Muscle layer of duodenum (tissue), 2 donors: ENCODE measurements around the gene DOCK1.
"Not testable (repeated sequence)": the region's sequence is repeated elsewhere in the genome, so short reads cannot be mapped to it uniquely, and the experiment has no call there.

Source experiments
- H3K27ac ChIP-seq: one replicate; pipeline ENCODE4 v1.7.0; 2013; ENCODE audit warnings: mild to moderate bottlenecking, low read length
- H3K27me3 ChIP-seq: one replicate; pipeline ENCODE4 v1.7.0; 2013; ENCODE audit warnings: low read depth, mild to moderate bottlenecking, control low read depth, low read length
- H3K36me3 ChIP-seq, 2 donors: one replicate each; pipeline ENCODE4 v1.7.0; 2013; ENCODE audit warnings: low read length in 2 of 2, control low read depth in 1 of 2, mild to moderate bottlenecking in 1 of 2; ENCODE audit not compliant: insufficient read depth in 2 of 2, control insufficient read depth in 1 of 2
- H3K4me1 ChIP-seq, 2 donors: one replicate each; pipeline ENCODE4 v1.7.0; 2013; ENCODE audit warnings: low read length in 2 of 2, mild to moderate bottlenecking in 2 of 2, control low read depth in 1 of 2, moderate library complexity in 1 of 2; ENCODE audit not compliant: insufficient read depth in 2 of 2, control insufficient read depth in 1 of 2
- H3K4me3 ChIP-seq, 2 donors: one replicate each; pipeline ENCODE4 v1.7.0; 2013; ENCODE audit warnings: low read length in 2 of 2, low read depth in 1 of 2, mild to moderate bottlenecking in 1 of 2
- H3K9me3 ChIP-seq, 2 donors: one replicate each; pipeline ENCODE4 v1.7.0; 2013; ENCODE audit warnings: low read length in 2 of 2, control low read depth in 1 of 2, mild to moderate bottlenecking in 1 of 2; ENCODE audit not compliant: control insufficient read depth in 1 of 2
- donor health status: healthy.

DOCK1 gene

GRCh38 chr10:126928274-126928673 is 23.0 kb downstream of the DOCK1 start:
- no peak overlapping the region for H3K27ac ChIP-seq
- no peaks in the 10 kb centered on the region for H3K27me3 ChIP-seq
- H3K9me3 ChIP-seq, result no peaks in the 10 kb centered on the region
- peaks cover 14 to 26% of the 10 kb centered on the region in 2 donors for H3K4me1 ChIP-seq
- peaks cover 0 to 20% of the 10 kb centered on the region in 2 donors for H3K36me3 ChIP-seq
- H3K4me3 ChIP-seq, result no peak overlapping the region

DNA sequence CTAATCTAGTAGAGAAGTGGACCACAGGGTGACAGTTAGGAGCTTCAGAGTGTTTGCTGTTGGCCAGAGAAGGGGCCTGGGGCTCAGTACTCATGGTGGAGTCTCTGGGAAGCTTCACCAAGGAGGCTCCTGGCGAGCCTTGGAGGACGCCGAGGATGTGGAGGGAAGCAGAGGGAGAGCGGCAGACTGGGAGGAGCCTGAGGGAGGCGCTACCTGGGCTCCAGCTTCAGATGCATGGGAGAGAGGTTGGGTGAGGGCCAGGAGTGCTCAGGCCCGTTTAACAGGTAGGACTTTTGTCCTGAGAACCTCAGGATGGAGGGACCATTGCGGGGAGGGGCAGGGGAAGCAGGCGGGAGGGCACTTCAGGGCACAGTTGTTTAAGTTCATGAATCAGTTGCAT is 24.2 kb downstream of the DOCK1 start:
- Histone ChIP-seq H3K27me3 (no peaks in the 10 kb centered on the region), H3K9me3 (no peaks in the 10 kb centered on the region), H3K4me3 (no peak overlapping the region), H3K4me1 (peaks cover 14 to 26% of the 10 kb centered on the region in 2 donors), H3K27ac (no peak overlapping the region), H3K36me3 (peaks cover 0 to 20% of the 10 kb centered on the region in 2 donors)

DNA sequence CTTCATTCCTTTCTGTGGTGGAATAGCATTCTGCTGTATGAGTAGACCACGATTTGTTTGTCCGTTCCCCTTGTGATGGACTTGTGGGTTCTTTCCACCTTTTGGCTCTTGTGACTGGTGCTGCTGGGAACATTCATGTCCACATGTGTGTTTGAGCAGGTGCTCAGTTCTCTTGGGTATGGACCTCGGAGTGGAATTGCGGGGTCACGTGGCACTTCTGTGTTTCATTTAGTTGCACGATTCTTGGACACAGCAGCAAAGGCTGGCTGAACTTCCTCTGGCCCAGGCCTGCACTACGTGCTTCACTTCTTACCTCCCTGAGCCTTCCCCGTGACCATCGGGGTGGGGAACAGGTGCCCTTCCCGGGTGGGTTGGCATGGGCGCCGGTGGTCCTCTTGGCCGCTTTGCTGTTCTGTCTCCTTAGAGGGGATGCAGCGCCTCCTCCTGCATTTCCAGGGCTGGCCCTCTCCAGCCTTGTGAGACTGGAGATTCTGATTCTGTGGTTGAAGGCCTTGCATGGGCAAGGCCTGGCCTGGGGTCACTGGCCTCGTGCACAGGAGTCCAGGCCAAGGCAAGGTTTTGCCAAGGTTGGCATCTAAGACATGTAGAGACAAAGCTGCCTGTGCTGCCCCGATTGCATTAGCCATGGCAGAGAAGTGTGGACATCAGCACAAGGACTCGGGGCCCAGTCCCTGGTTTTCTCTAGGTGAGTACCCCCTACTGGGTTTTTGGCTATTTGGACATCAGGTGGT is 25.1 kb downstream of the DOCK1 start:
- Histone ChIP-seq H3K9me3 (no peaks in the 10 kb centered on the region), H3K4me1 (peaks cover 14 to 25% of the 10 kb centered on the region in 2 donors), H3K27ac (no peak overlapping the region), H3K4me3 (peak overlapping the region in 1 of 2 donors; percentile 55), H3K36me3 (peaks cover 0 to 20% of the 10 kb centered on the region in 2 donors), H3K27me3 (no peaks in the 10 kb centered on the region)

DNA sequence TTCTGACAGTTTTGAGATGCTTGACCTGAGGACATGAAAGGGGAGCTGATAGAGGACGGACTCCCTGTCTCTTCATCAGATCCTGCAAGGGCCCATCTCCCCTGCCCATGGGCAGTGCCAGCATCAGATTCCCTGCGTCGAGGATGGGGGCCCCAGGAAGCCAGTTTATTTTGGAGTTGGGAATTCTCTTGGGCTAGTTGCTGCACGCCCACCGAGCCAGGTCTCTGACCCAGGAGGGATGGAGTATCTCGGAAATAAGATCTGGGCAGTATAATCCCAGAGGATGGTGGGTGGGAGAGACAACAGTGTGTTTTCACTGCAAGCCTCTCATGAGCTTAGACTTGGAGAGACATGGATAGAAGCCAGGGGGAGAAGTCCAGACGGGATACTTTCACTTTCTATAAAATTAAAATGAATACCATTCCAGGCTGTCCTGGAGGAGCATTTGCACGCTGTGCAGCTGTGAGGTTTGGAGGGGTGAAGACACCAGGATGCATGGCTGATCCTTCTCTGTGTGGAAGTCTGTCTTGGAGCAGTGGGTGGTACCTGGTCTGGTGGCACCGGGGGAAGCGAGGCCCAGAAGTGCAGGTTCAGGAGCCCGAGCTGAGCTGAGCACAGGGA is 25.8 kb downstream of the DOCK1 start:
- Histone ChIP-seq H3K4me3 (peak overlapping the region; percentile 27 to 55), H3K4me1 (peaks cover 14 to 29% of the 10 kb centered on the region in 2 donors), H3K27me3 (no peaks in the 10 kb centered on the region), H3K9me3 (no peaks in the 10 kb centered on the region), H3K27ac (peak overlapping the region; percentile 24), H3K36me3 (peaks cover 0 to 20% of the 10 kb centered on the region in 2 donors)

DNA sequence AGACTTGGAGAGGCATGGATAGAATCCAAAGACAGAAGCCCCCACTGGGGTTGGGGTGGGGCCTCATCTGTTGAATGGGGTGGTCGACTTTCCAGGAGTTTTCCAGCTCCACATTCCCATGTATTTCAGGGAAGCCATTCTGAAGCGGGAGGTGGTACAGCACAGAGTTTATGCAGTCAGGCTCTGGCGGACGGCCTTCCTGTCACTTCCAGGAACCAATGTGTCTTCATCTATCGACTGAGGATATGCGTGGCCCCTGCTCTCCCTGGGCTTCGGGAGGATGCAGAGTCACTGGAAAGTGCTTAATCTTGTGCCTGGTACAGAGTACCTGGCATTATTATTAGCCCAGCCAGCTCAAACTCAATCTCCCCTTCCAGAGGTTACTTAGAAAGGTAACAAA is 26.3 kb downstream of the DOCK1 start:
- peaks cover 14 to 29% of the 10 kb centered on the region in 2 donors for H3K4me1 ChIP-seq
- no peaks in the 10 kb centered on the region for H3K9me3 ChIP-seq
- H3K27ac ChIP-seq, result peak overlapping the region; percentile 24
- no peaks in the 10 kb centered on the region for H3K27me3 ChIP-seq
- H3K4me3 ChIP-seq, result peak overlapping the region; percentile 27 to 55
- peaks cover 0 to 19% of the 10 kb centered on the region in 2 donors for H3K36me3 ChIP-seq

DNA sequence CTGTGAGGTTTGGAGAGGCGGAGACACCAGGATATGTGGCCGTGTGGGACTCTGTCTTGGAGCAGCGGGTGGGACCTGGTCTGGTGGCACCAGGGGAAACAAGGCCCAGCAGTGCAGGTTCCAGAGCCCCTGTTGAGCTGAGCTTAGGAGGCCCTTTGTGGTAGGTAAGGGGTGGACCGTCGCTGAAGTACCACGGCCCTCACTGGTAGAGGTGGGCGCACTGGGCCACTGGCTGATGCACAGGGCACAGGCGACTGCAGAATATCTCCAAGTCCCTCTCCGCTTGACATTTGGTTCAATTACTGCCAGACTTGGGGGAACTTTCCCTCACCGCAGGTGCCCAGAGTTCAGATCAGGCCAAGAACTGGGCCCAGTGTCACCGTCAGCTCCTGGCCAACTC is 27.3 kb downstream of the DOCK1 start:
- Histone ChIP-seq H3K9me3 (no peaks in the 10 kb centered on the region), H3K36me3 (peaks cover 0 to 11% of the 10 kb centered on the region in 2 donors), H3K4me1 (peaks cover 14 to 29% of the 10 kb centered on the region in 2 donors), H3K4me3 (no peak overlapping the region), H3K27ac (no peak overlapping the region), H3K27me3 (no peaks in the 10 kb centered on the region)

- Histone ChIP-seq H3K4me1 (peaks cover 14 to 29% of the 10 kb centered on the region in 2 donors), H3K36me3 (peaks cover 0 to 5% of the 10 kb centered on the region in 2 donors), H3K4me3 (no peak overlapping the region), H3K9me3 (no peaks in the 10 kb centered on the region), H3K27me3 (no peaks in the 10 kb centered on the region), H3K27ac (no peak overlapping the region)
These were observed 27.9 kb downstream of the DOCK1 start for GRCh38 chr10:126933116-126933515.

GRCh38 chr10:126935263-126935946 is 30.2 kb downstream of the DOCK1 start:
- H3K4me1 ChIP-seq, result peaks cover 8 to 26% of the 10 kb centered on the region in 2 donors
- H3K27me3 ChIP-seq, result no peaks in the 10 kb centered on the region
- H3K27ac ChIP-seq, result no peak overlapping the region

DNA sequence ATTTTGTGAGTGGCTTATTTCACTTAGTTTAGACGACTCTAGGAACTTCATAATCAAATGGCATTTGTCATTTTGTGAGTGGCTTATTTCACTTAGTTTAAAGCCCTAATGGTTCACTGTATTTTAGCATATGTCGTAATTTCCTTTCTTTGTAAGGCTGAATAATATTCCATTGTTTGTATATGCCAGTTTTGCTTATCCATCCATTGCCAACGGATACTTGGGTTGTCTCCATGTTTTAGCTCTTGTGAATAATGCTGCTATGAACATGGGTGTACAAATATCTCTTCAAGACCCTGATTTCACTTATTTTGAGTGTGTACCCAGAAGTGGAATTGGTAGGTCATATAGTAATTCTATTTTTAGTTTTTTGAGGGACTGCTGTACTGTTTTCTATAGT is 31.8 kb downstream of the DOCK1 start:
- H3K9me3 ChIP-seq, result no peaks in the 10 kb centered on the region
- H3K27me3 ChIP-seq, result no peaks in the 10 kb centered on the region
- H3K27ac ChIP-seq, result no peak overlapping the region
- no peak overlapping the region for H3K4me3 ChIP-seq
- no peaks in the 10 kb centered on the region for H3K36me3 ChIP-seq
- peaks cover 0 to 12% of the 10 kb centered on the region in 2 donors for H3K4me1 ChIP-seq

More at GRCh38 chr10:126935263-126935946, 30.2 kb downstream of the DOCK1 start:
- Histone ChIP-seq H3K36me3 (no peaks in the 10 kb centered on the region), H3K9me3 (no peaks in the 10 kb centered on the region), H3K4me3 (no peak overlapping the region)

- not testable (repeated sequence) for H3K4me1 ChIP-seq, H3K27ac ChIP-seq, H3K36me3 ChIP-seq, H3K27me3 ChIP-seq, H3K4me3 ChIP-seq, H3K9me3 ChIP-seq
These were observed 32.9 kb downstream of the DOCK1 start for GRCh38 chr10:126938121-126938520.

DNA sequence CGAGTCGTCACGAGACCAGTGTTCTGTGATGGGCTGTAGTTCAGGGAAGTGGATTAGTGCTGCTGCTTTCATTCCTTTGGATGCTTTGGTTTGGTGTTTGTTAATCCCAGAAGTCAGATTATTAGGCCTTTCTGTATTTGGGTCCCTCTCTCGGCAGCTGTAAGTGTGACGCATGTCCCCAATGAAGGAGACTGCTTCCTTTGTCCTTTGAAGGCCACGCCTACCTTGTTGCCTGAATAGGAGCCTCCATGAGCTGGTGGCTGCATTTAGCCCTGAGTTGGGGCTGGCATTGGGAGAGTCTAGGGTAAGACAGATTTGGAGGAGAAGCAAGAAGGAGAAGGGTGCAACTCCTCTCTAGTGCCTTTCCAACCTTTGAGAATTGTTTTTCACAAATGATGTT is 34.5 kb downstream of the DOCK1 start:
- no peak overlapping the region for H3K27ac ChIP-seq

More for the DNA sequence above, 34.5 kb downstream of the DOCK1 start:
- no peaks in the 10 kb centered on the region for H3K27me3 ChIP-seq
- H3K36me3 ChIP-seq, result no peaks in the 10 kb centered on the region
- H3K4me1 ChIP-seq, result peaks cover 0 to 9% of the 10 kb centered on the region in 2 donors
- no peaks in the 10 kb centered on the region for H3K9me3 ChIP-seq
- H3K4me3 ChIP-seq, result no peak overlapping the region
